ENCODE measurements around the gene DXO.
"Not testable (repeated sequence)": the region's sequence is repeated elsewhere in the genome, so short reads cannot be mapped to it uniquely, and the experiment has no call there.

Gene DXO

DNA sequence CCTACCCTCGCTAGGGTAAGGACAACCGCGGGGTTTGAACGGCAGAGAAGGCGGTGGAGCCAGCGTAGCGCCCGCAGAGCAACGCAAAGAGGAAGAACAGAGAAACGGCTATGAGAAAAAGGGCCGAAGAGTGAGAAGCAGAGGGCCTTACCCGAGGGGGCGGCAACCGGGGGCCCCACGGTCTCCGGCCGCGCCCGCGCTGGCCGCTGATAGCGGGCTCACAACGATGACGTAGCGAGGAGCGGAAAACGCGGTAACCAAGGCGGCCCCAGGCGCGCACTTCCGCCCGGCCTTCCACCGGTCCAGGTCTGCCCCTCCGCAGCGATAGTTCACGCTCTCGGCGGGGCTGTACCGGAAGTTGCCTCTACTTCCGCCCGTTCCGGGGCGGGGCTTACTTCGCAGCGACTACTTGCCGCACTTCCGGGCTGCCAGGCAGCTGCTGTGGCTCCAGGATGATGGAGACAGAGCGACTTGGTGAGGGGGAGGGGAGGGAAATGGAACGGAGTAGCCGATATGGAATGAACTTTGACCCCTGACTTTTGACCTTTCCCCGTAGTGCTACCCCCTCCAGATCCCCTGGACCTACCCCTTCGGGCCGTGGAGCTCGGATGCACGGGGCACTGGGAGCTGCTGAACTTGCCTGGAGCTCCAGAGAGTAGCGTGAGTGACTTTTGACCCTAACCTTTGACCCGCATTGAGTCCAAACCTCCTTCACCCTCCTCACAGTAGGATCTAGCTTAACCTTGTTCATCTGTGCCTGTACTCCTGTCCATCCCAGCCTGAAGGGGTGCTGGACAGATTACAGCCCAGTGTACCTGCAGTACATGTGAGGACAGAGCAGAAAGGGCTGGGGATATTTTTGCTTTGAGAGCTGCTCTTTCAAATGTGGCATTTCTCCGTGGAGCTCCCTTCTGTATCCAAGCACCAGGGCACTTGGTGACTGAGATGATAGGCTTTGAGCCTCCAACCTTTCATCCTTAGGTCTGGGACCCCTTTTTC, 12.9 kb downstream of the DXO start, which contains the start of the genes NELFE and SKIC2:
Gene NELFE, minus strand, starts transcription at position 231 of the 999 bp plus-strand sequence. CDS start 525 bp downstream, outside the sequence.
Gene SKIC2, plus strand, starts transcription at position 435 of the 999 bp plus-strand sequence. Its CDS starts 18 bp downstream, at position 453.
- peak; percentile 92 for DNase-seq (ENCODE audit: low spot score)

- no peak for DNase-seq (ENCODE audit: low spot score)
Observed at GRCh38 chr6:31958412-31958740, 13.6 kb downstream of the DXO start.

DNA sequence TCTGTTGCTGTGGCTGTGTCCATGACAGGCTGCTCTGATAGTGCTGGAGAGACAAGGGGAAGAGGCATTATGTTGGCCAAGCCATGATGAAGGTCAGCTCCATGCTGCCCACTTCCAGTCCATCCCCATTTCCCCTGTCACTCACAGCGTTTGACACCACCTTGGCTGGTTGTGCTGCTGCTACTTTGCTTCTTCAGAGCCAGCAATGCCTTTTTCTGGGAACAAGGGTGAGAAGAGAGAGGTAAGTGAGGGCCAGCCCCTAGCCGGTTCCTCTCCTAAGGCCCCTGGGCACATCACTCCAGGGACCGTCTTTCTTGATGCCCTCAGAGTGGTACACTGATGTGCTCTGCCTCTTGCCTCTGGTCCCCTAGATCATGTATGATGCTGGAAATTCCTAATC, 15.1 kb downstream of the DXO start:
- DNase-seq (ENCODE audit: low spot score): no peak

GRCh38 chr6:31954511-31954910, 17.4 kb downstream of the DXO start:
- no peak for DNase-seq (ENCODE audit: low spot score)

DNA sequence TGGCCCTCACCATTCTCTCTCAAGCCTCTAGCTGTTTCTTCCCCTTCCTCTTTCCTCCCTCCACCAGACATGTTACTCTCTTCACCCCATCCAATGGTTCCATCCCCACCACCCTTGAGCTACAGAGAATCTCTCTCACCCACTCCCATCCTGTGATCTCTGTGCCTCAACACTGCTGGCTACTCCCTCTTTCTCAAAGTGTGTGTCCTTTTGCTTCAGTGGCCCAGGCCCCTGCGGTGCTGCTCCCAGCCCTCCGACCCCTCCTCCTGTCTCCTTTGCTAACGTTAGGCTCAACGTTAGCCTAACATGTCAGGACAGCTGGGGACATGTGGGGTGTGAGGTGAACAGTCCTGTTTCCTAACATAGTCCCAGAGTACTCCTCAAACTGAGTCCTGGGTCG, 19.0 kb downstream of the DXO start:
- DNase-seq (ENCODE audit: low spot score): no peak

GRCh38 chr6:31952140-31952805, 19.7 kb downstream of the DXO start:
- peak; percentile 61 for DNase-seq (ENCODE audit: low spot score)

- no peak for DNase-seq (ENCODE audit: low spot score)
Observed at GRCh38 chr6:31949926-31950548, 21.9 kb downstream of the DXO start.

- no peak for DNase-seq (ENCODE audit: low spot score)
Observed at GRCh38 chr6:31948753-31949413, 23.1 kb downstream of the DXO start.

DNA sequence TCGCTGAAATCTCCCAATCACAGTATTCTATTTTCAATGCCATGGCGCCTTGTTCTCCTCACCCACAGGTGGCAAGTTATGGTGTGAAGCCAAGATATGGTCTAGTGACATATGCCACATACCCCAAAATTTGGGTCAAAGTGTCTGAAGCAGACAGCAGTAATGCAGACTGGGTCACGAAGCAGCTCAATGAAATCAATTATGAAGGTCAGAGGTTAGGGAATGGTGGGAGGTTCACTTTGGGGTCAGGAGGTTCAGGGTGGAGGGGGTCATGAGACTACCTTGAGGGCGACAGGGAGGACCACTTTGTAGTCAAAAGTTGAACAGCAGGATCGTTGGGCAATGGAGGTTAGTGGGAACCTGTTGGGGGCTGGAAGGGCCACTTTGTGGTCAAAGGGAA, 23.6 kb downstream of the DXO start:
- no peak for DNase-seq (ENCODE audit: low spot score)

GRCh38 chr6:31947864-31948263, 24.1 kb downstream of the DXO start:
- no peak for DNase-seq (ENCODE audit: low spot score)

DNA sequence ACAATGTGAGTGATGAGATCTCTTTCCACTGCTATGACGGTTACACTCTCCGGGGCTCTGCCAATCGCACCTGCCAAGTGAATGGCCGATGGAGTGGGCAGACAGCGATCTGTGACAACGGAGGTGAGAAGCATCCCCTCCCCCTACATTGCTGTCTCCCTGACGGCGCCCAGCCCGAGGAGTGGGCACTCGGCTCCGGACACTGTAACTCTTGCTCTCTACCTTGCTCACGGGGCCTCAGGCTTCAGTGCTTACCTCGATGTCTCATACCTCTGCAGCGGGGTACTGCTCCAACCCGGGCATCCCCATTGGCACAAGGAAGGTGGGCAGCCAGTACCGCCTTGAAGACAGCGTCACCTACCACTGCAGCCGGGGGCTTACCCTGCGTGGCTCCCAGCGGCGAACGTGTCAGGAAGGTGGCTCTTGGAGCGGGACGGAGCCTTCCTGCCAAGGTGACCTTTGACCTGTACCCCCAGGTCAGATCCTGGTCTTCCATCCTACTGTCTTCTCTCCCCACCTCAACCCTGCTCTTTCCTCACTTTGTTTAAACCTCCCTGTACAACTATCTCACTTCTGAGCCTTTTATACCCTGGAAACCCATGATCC, 24.8 kb downstream of the DXO start:
- no peak for DNase-seq (ENCODE audit: low spot score)

DNA sequence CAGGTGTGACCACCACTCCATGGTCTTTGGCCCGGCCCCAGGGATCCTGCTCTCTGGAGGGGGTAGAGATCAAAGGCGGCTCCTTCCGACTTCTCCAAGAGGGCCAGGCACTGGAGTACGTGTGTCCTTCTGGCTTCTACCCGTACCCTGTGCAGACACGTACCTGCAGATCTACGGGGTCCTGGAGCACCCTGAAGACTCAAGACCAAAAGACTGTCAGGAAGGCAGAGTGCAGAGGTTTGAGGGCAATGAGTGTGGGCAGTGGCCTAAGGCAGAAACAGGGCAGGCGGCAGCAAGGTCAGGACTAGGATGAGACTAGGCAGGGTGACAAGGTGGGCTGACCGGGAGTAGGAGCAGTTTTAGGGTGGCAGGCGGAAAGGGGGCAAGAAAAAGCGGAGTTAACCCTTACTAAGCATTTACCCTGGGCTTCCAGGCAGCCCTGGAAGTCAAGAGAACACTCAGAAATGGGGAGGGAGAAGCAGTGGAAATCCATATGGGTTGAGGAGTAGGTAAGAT, 25.5 kb downstream of the DXO start:
- no peak for DNase-seq (ENCODE audit: low spot score)

- DNase-seq (ENCODE audit: low spot score): peak; percentile 84
Observed at GRCh38 chr6:31945507-31946369, 26.2 kb downstream of the DXO start, which contains the start of gene CFB. TSS of gene CFB (plus strand) at chr6:31946095. CDS start at chr6:31946222, 127 bp downstream.

DNA sequence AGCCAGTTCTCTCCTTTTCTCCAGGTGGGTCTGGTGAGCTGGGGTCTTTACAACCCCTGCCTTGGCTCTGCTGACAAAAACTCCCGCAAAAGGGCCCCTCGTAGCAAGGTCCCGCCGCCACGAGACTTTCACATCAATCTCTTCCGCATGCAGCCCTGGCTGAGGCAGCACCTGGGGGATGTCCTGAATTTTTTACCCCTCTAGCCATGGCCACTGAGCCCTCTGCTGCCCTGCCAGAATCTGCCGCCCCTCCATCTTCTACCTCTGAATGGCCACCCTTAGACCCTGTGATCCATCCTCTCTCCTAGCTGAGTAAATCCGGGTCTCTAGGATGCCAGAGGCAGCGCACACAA, 26.8 kb downstream of the DXO start:
- no peak for DNase-seq (ENCODE audit: low spot score)

GRCh38 chr6:31943742-31944141, 28.2 kb downstream of the DXO start:
- no peak for DNase-seq (ENCODE audit: low spot score)

- DNase-seq (ENCODE audit: low spot score): peak; percentile 58
Observed at GRCh38 chr6:31940256-31940664, 31.7 kb downstream of the DXO start.

- no peak for DNase-seq (ENCODE audit: low spot score)
Observed at GRCh38 chr6:31935823-31936222, 36.1 kb downstream of the DXO start.

DNA sequence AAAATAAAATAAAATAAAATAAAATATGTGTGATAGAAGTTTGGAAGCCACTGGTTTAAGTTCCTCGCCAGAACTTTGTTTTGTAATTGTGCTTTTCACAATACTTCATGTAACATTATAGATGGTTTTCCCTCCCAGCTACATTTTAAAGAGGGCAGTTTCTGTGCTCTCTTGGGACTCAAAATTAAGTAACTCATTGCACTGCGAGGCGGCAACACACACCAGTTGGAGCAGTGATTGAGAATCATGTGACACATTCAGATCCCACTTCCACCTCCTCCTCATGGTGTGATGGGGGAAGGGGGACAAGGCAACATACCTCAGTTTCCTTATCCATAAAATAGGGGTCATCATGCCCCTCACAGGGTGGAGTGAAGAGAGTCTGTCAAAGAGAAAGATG, 36.9 kb downstream of the DXO start:
- no peak for DNase-seq (ENCODE audit: low spot score)

DNA sequence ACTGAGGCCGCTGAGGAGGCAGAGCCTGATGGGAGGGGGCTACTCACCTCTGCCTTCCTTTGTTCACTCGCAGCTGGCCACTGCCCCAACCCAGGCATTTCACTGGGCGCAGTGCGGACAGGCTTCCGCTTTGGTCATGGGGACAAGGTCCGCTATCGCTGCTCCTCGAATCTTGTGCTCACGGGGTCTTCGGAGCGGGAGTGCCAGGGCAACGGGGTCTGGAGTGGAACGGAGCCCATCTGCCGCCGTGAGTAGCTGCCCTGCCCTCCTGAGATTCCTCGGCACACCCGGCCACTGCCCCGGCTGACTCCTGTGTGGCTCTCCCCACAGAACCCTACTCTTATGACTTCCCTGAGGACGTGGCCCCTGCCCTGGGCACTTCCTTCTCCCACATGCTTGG, 38.4 kb downstream of the DXO start:
- no peak for DNase-seq (ENCODE audit: low spot score)

GRCh38 chr6:31932137-31932536, 39.8 kb downstream of the DXO start:
- not testable (repeated sequence) for DNase-seq (ENCODE audit: low spot score)

Measured in HuH-7.5 (cell line).